SH-SY5Y (cell line): Measurements from ENCODE around the gene OR6K2.

Experiments used
- GATA2 ChIP-seq: IDR thresholded peaks from 2 replicates; pipeline ENCODE4 v1.6.1; 2011; ENCODE audit warnings: mild to moderate bottlenecking, low read depth, low read length
- GATA3 ChIP-seq: IDR thresholded peaks from 2 replicates; pipeline ENCODE4 v1.6.1; 2011; ENCODE audit warnings: low read depth, mild to moderate bottlenecking, low read length, moderate library complexity

Gene OR6K2

GRCh38 chr1:158689875-158690274, 10.6 kb downstream of the OR6K2 start:
- TF ChIP-seq GATA3, result no peak
- no peak for TF ChIP-seq GATA2

GRCh38 chr1:158689110-158689509, 11.3 kb downstream of the OR6K2 start:
- TF ChIP-seq GATA3, result no peak
- no peak for TF ChIP-seq GATA2

- TF ChIP-seq GATA3 (no peak), GATA2 (no peak)
Measured at GRCh38 chr1:158687037-158687436, 13.4 kb downstream of the OR6K2 start.

- TF ChIP-seq GATA2 (no peak), GATA3 (no peak)
Measured at GRCh38 chr1:158686111-158687009, 14.1 kb downstream of the OR6K2 start, which contains the start of gene SPTA1. Gene SPTA1 (minus strand): TSS chr1:158686715. CDS start chr1:158686517, 198 bp downstream.

GRCh38 chr1:158685085-158685484, 15.4 kb downstream of the OR6K2 start:
- TF ChIP-seq GATA3 (no peak), GATA2 (no peak)

GRCh38 chr1:158681606-158682005, 18.8 kb downstream of the OR6K2 start:
- TF ChIP-seq GATA3, result no peak
- no peak for TF ChIP-seq GATA2

- no peak for TF ChIP-seq GATA3
- no peak for TF ChIP-seq GATA2
Measured at GRCh38 chr1:158679289-158679688, 21.2 kb downstream of the OR6K2 start.

GRCh38 chr1:158675563-158676323, 24.7 kb downstream of the OR6K2 start:
- TF ChIP-seq GATA2 (no peak), GATA3 (no peak)

GRCh38 chr1:158674302-158674701, 26.1 kb downstream of the OR6K2 start:
- TF ChIP-seq GATA2, result no peak
- TF ChIP-seq GATA3, result no peak

GRCh38 chr1:158666037-158666436, 34.4 kb downstream of the OR6K2 start:
- no peak for TF ChIP-seq GATA2
- no peak for TF ChIP-seq GATA3

- TF ChIP-seq GATA3 (no peak), GATA2 (no peak)
Measured at GRCh38 chr1:158654571-158654970, 45.9 kb downstream of the OR6K2 start.

GRCh38 chr1:158654086-158654485, 46.4 kb downstream of the OR6K2 start:
- TF ChIP-seq GATA2 (no peak), GATA3 (no peak)

GRCh38 chr1:158652721-158653334, 47.6 kb downstream of the OR6K2 start:
- TF ChIP-seq GATA2 (no peak), GATA3 (no peak)
